Measurements from ENCODE around the gene ADD1. TPM values are rescaled to one million over a fixed set of nuclear protein-coding genes. Genes with fewer than 3 reads are reported as not detected.

The ADD1 gene
- total and polyA plus RNA-seq, 12 donors, result 163 to 448 (median 214) TPM

DNA sequence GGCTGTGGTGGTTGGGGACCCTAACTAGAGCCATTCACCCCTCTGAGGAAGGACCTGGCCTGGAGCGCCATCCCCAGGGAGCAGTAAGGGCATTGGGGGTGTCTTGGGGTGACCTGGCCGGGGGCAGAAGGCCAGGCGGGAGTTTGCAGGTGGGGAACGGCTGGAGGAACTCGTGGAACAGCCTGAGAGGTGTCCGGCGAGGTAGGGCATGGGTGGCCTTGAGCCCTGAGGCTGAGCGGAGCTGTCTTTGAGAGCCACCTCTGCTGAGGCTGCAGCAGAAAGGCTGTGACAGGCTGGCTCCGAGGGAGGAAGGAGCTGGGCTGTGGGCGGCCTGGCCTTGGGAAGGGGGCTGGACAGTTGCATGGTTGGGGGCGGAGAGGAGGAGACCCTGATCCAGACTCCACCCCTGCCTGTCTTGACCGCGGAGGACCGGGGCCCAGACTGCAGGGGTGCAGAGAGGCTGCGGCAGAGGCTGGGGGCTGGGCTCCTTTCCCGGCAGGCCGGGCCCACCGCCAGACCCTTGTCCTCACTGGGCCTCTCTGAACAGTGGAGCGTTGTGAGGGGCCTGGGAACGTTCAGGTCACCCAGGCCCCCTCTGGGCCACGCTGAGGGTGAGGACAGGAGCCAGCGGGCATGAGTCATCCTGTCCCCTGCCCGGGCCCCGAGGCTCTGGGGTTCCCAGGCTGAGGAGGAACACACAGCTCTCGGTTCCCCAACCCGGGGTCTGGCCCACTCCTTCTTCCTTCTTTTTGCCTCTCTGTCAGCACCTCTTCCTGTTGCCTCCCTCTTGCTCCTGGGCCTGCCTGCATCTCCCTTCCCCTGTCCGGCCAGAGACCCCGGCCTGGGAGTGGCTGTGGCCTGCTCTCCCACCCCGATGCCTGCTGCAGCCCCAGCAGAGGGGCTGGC is 42.7 kb upstream of the ADD1 start:
- no peak for TF ChIP-seq CTCF (IDR thresholded peaks at IDR 0.05)
- Histone ChIP-seq H3K9me3 (no peaks in the 10 kb centered on the region), H3K27ac (peak overlapping the region; percentile 52 to 96 (median 88)), H3K4me1 (peaks cover 61 to 99% (median 96%) of the 10 kb centered on the region in 9 donors), H3K27me3 (no peaks in the 10 kb centered on the region), H3K4me3 (peak overlapping the region in 9 of 10 donors; percentile 8 to 57 (median 33)), H3K36me3 (peaks cover 0 to 38% (median 0%) of the 10 kb centered on the region in 9 donors)
- DNase-seq (peak; percentile 82 to 89), ATAC-seq (peak; percentile 63 to 78 (median 74))
- intact Hi-C loops (cut with DNase I), result loop anchor here in 2 of 10 donors (5.0 kb wide), 2 partner anchors 39 to 71 kb away; no protein-coding TSS in a partner anchor
- WGBS, 2 donors, result 11 to 17% methylated on average over 29 of the region's 29 CpGs

GRCh38 chr4:2802618-2803531 is 40.8 kb upstream of the ADD1 start:
- WGBS, 2 donors, result 86 to 88% methylated on average over 27 of the region's 27 CpGs
- H3K36me3 ChIP-seq, result peaks cover 0 to 30% (median 0%) of the 10 kb centered on the region in 9 donors
- H3K4me1 ChIP-seq, result peaks cover 75 to 99% (median 96%) of the 10 kb centered on the region in 9 donors
- no peaks in the 10 kb centered on the region for H3K9me3 ChIP-seq
- peak in 1 of 2 donors; percentile 11 for DNase-seq
- H3K4me3 ChIP-seq, result no peak overlapping the region
- H3K27ac ChIP-seq, result peak overlapping the region in 7 of 10 donors; percentile 1 to 86 (median 39)
- H3K27me3 ChIP-seq, result no peaks in the 10 kb centered on the region
- intact Hi-C loops (cut with DNase I), result loop anchor here in 2 of 10 donors (5.0 kb wide), 2 partner anchors 41 to 69 kb away; no protein-coding TSS in a partner anchor
- no peak for TF ChIP-seq CTCF (IDR thresholded peaks at IDR 0.05)
- ATAC-seq, result no peak

DNA sequence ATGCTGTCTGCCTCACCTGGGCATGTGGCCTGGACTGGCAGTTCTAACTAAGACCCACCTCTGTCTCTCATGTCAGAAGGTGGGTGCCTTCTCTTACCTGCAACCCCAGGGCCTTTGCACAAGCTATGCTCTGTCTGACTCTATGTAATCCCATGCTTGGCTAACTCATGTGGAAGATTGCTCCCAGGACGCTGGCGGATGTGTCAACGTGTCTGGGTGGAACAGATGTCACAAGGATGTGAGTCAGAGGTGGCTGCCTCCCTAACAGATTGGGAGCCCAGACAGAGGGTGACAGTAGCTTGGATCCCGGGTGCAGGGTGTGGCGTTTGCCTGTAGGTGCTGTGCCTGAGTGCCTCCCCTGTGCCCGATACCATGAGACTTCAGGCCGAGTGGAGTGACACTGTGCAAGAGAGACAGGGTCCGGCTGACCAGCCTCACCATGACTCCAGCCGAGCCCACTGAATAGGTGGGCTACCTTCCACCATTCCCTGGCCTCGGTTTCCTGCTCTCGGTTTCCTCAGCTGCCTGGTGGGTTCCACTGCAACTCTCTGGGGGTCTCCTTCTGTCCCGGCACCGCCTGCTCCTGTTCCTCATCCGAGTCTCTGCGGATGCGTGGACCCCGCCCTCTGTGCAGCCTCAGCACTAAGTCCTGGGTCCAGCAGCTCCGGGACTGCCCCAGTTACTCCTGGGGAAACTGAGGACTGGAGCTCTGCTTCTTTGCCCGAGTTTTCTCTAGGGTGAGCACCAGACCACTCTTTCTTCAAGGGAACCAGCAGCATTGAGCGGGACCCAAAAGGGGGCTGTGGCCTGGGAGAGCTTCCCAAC is 39.8 kb upstream of the ADD1 start:
- intact Hi-C loops (cut with DNase I), result loop anchor here in 2 of 10 donors (5.0 kb wide), 2 partner anchors 42 to 68 kb away; no protein-coding TSS in a partner anchor
- no peak for TF ChIP-seq CTCF (IDR thresholded peaks at IDR 0.05)
- Histone ChIP-seq H3K9me3 (no peaks in the 10 kb centered on the region), H3K27me3 (no peaks in the 10 kb centered on the region), H3K4me3 (no peak overlapping the region), H3K36me3 (peaks cover 0 to 30% (median 0%) of the 10 kb centered on the region in 9 donors), H3K27ac (peak overlapping the region in 8 of 10 donors; percentile 32 to 91 (median 79)), H3K4me1 (peaks cover 67 to 97% (median 92%) of the 10 kb centered on the region in 9 donors)
- ATAC-seq (no peak), DNase-seq (peak in 1 of 2 donors; percentile 24)
- 83 to 88% methylated on average over 20 of the region's 20 CpGs for WGBS, 2 donors

Measured in heart right ventricle (tissue), 16 donors.